CD4-positive, alpha-beta T cell treated with Interferon alpha-2 for 1 hour (primary cell): Measurements from ENCODE around the gene SP140L.
"Not testable (repeated sequence)": the region's sequence is repeated elsewhere in the genome, so short reads cannot be mapped to it uniquely, and the experiment has no call there.

ENCODE experiments used
- DNase-seq, 2 donors: peaks; one replicate each; pipeline ENCODE4 v3.0.0-alpha.2; 2020 to 2022

The SP140L gene

GRCh38 chr2:230384986-230385385 is 58.0 kb downstream of the SP140L start:
- no peak for DNase-seq

GRCh38 chr2:230394301-230394700 is 67.3 kb downstream of the SP140L start:
- DNase-seq = no peak

GRCh38 chr2:230398698-230399097 is 71.7 kb downstream of the SP140L start:
- not testable (repeated sequence) for DNase-seq

GRCh38 chr2:230400041-230400440 is 73.0 kb downstream of the SP140L start:
- DNase-seq = no peak

- no peak for DNase-seq
Observed at GRCh38 chr2:230400454-230400853, 73.5 kb downstream of the SP140L start.

GRCh38 chr2:230401026-230401425 is 74.0 kb downstream of the SP140L start:
- not testable (repeated sequence) for DNase-seq

- DNase-seq = no peak
Observed at GRCh38 chr2:230403746-230404145, 76.8 kb downstream of the SP140L start.

GRCh38 chr2:230405824-230406223 is 78.8 kb downstream of the SP140L start:
- no peak for DNase-seq

GRCh38 chr2:230408244-230408842 is 81.3 kb downstream of the SP140L start:
- DNase-seq = no peak

- not testable (repeated sequence) for DNase-seq
Observed at GRCh38 chr2:230409316-230409715, 82.3 kb downstream of the SP140L start.

- no peak for DNase-seq
Observed at GRCh38 chr2:230410263-230410662, 83.3 kb downstream of the SP140L start.

- DNase-seq = peak in 1 of 2 donors; percentile 46
Observed at GRCh38 chr2:230410861-230411569, 84.0 kb downstream of the SP140L start.

- peak; percentile 59 to 83 for DNase-seq
Observed at GRCh38 chr2:230411570-230412370, 84.8 kb downstream of the SP140L start.

GRCh38 chr2:230412371-230412711 is 85.3 kb downstream of the SP140L start:
- no peak for DNase-seq

- DNase-seq = no peak
Observed at GRCh38 chr2:230412846-230413245, 85.9 kb downstream of the SP140L start.

GRCh38 chr2:230413479-230413878 is 86.5 kb downstream of the SP140L start:
- DNase-seq = peak in 1 of 2 donors; percentile 36

- no peak for DNase-seq
Observed at GRCh38 chr2:230414302-230414701, 87.3 kb downstream of the SP140L start.

GRCh38 chr2:230416061-230416721 is 89.2 kb downstream of the SP140L start, which contains the start of gene SP100:
Gene SP100, plus strand, starts transcription at chr2:230416201. Its CDS starts 96 bp downstream, at chr2:230416297.
- peak; percentile 93 to 96 for DNase-seq

GRCh38 chr2:230417436-230417835 is 90.4 kb downstream of the SP140L start:
- DNase-seq = no peak

- DNase-seq = no peak
Observed at GRCh38 chr2:230418341-230419016, 91.5 kb downstream of the SP140L start.

GRCh38 chr2:230419181-230419580 is 92.2 kb downstream of the SP140L start:
- DNase-seq = no peak

- no peak for DNase-seq
Observed at GRCh38 chr2:230422149-230422548, 95.2 kb downstream of the SP140L start.
